ENCODE measurements around the gene SERPINB7.

DNA sequence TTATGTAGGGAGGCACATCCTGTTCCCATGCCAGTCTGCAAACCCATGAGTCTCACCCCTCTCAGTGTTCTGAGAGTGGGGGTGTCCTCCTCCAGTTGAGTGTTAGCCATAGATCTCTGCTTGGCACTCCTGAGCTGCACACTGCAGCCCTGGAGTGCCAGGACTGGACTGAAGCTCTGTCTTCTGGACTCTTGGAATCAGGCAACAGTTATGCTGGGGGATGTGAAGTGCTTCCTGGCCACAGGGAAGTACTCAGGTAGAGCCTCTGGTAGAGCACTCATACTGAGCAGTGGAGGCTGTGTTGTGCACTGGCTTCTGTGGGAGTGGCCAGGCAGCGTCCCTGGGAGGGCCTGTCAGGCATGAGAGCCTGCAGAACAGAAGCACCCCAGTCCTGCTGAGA lies 43.0 kb downstream of the SERPINB7 start:
- no peak for TF ChIP-seq CTCF (IDR thresholded peaks at IDR 0.05; ENCODE audit: insufficient read depth, low read length, poor library complexity, severe bottlenecking)
- no peak for TF ChIP-seq EZH2phosphoT487 (conservative IDR thresholded peaks at IDR 0.05; ENCODE audit: low read length)
